A549 (cell line): Measurements from ENCODE around the gene NACA.

Experiments used
- BHLHE40 ChIP-seq: IDR thresholded peaks from 2 replicates; pipeline ENCODE4 v1.6.1; 2012; ENCODE audit warnings: low read depth, low read length, inconsistent platforms
- CTCF ChIP-seq: fragments of >200 bp; sonication (Bioruptor Twin); formaldehyde crosslinking; IDR thresholded peaks from 3 replicates; pipeline ENCODE4 v1.5.1; 2016
- JUNB ChIP-seq: fragments of >200 bp; sonication (Bioruptor Twin); formaldehyde crosslinking; IDR thresholded peaks from 2 replicates; pipeline ENCODE4 v1.6.1; 2016
- KDM1A ChIP-seq: fragments of 200-600 bp; sonication (generic); IDR thresholded peaks from 2 replicates; pipeline ENCODE4 v1.6.1; 2016; ENCODE audit warnings: low read depth, mild to moderate bottlenecking
- RAD21 ChIP-seq, 2 experiments: fragments of >200 bp in 1 of 2; sonication (Bioruptor Twin) in 1 of 2; formaldehyde crosslinking in 1 of 2; IDR thresholded peaks in 1 of 2; conservative IDR thresholded peaks in 1 of 2; 2 replicates in 1 of 2; 3 replicates in 1 of 2; pipeline ENCODE4 v1.6.1; 2012 to 2018; ENCODE audit warnings: inconsistent platforms in 1 of 2
- RNF2 ChIP-seq: fragments of 200-600 bp; sonication (generic); IDR thresholded peaks from 2 replicates; pipeline ENCODE4 v1.6.1; 2016; ENCODE audit warnings: low read depth, mild to moderate bottlenecking, antibody characterized with exemption, moderate library complexity, borderline replicate concordance
- USF2 ChIP-seq: fragments of 450-650 bp; IDR thresholded peaks from 2 replicates; pipeline ENCODE4 v1.6.1; 2014; ENCODE audit warnings: antibody characterized with exemption
- TF ChIP-seq, protein P1 (sequence below): fragments of 200-600 bp; sonication (generic); IDR thresholded peaks from 2 replicates; pipeline ENCODE4 v1.6.1; 2016; ENCODE audit warnings: antibody characterized with exemption, mild to moderate bottlenecking, moderate library complexity

DNA sequence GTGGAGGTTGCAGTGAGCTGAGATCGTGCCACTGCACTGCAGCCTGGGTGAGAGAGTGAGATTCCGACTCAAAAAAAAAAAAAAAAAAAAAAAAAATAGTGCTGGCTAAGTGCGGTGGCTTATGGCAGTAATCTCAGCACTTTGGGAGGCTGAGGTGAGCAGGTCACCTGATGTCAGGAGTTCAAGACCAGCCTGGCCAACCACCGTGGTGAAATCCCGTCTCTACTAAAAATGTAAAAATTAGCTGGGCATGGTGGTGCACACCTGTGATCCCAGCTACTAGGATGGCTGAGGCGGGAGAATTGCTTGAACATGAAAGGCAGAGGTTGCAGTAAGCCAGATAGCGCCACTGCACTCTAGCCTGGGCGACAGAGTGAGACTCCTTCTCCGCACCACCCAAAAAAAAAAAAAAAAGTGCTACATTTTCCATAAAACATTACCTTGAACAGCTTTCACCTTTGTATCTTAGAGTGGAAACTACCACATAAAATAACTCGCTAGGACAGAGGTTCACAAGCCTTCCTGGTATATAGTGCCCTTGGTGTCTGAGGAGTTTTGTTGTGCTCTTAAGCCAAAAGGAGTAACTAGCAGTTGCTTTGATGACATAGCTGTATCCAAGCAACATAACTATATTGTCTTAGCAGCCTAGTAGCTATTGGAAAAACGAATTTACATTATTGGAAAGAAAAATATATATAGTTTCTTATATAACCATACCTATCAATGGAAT, 48.1 kb downstream of the NACA start:
- TF ChIP-seq BHLHE40 (no peak), CTCF (no peak), KDM1A (no peak), JUNB (no peak), RAD21 (conservative IDR thresholded peaks at IDR 0.05 in 1 of 2, IDR thresholded peaks at IDR 0.05 in 1 of 2) (no peak), USF2 (no peak), RNF2 (no peak)
- TF ChIP-seq, protein P1, sequence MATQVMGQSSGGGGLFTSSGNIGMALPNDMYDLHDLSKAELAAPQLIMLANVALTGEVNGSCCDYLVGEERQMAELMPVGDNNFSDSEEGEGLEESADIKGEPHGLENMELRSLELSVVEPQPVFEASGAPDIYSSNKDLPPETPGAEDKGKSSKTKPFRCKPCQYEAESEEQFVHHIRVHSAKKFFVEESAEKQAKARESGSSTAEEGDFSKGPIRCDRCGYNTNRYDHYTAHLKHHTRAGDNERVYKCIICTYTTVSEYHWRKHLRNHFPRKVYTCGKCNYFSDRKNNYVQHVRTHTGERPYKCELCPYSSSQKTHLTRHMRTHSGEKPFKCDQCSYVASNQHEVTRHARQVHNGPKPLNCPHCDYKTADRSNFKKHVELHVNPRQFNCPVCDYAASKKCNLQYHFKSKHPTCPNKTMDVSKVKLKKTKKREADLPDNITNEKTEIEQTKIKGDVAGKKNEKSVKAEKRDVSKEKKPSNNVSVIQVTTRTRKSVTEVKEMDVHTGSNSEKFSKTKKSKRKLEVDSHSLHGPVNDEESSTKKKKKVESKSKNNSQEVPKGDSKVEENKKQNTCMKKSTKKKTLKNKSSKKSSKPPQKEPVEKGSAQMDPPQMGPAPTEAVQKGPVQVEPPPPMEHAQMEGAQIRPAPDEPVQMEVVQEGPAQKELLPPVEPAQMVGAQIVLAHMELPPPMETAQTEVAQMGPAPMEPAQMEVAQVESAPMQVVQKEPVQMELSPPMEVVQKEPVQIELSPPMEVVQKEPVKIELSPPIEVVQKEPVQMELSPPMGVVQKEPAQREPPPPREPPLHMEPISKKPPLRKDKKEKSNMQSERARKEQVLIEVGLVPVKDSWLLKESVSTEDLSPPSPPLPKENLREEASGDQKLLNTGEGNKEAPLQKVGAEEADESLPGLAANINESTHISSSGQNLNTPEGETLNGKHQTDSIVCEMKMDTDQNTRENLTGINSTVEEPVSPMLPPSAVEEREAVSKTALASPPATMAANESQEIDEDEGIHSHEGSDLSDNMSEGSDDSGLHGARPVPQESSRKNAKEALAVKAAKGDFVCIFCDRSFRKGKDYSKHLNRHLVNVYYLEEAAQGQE: no peak
